Inferior parietal cortex (tissue), 1 donor: Measurements from ENCODE around the gene PXDN.
A peak's percentile ranks its signal among the peaks of the same experiment; 100 is the strongest.
"Not testable (repeated sequence)": the region's sequence is repeated elsewhere in the genome, so short reads cannot be mapped to it uniquely, and the experiment has no call there.

ENCODE experiments used
- DNase-seq: peaks from one replicate; pipeline ENCODE4 v3.0.0-alpha.2; 2016; ENCODE audit errors: extremely low spot score

Gene PXDN, protein sequence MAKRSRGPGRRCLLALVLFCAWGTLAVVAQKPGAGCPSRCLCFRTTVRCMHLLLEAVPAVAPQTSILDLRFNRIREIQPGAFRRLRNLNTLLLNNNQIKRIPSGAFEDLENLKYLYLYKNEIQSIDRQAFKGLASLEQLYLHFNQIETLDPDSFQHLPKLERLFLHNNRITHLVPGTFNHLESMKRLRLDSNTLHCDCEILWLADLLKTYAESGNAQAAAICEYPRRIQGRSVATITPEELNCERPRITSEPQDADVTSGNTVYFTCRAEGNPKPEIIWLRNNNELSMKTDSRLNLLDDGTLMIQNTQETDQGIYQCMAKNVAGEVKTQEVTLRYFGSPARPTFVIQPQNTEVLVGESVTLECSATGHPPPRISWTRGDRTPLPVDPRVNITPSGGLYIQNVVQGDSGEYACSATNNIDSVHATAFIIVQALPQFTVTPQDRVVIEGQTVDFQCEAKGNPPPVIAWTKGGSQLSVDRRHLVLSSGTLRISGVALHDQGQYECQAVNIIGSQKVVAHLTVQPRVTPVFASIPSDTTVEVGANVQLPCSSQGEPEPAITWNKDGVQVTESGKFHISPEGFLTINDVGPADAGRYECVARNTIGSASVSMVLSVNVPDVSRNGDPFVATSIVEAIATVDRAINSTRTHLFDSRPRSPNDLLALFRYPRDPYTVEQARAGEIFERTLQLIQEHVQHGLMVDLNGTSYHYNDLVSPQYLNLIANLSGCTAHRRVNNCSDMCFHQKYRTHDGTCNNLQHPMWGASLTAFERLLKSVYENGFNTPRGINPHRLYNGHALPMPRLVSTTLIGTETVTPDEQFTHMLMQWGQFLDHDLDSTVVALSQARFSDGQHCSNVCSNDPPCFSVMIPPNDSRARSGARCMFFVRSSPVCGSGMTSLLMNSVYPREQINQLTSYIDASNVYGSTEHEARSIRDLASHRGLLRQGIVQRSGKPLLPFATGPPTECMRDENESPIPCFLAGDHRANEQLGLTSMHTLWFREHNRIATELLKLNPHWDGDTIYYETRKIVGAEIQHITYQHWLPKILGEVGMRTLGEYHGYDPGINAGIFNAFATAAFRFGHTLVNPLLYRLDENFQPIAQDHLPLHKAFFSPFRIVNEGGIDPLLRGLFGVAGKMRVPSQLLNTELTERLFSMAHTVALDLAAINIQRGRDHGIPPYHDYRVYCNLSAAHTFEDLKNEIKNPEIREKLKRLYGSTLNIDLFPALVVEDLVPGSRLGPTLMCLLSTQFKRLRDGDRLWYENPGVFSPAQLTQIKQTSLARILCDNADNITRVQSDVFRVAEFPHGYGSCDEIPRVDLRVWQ (N-terminal part only)

DNA sequence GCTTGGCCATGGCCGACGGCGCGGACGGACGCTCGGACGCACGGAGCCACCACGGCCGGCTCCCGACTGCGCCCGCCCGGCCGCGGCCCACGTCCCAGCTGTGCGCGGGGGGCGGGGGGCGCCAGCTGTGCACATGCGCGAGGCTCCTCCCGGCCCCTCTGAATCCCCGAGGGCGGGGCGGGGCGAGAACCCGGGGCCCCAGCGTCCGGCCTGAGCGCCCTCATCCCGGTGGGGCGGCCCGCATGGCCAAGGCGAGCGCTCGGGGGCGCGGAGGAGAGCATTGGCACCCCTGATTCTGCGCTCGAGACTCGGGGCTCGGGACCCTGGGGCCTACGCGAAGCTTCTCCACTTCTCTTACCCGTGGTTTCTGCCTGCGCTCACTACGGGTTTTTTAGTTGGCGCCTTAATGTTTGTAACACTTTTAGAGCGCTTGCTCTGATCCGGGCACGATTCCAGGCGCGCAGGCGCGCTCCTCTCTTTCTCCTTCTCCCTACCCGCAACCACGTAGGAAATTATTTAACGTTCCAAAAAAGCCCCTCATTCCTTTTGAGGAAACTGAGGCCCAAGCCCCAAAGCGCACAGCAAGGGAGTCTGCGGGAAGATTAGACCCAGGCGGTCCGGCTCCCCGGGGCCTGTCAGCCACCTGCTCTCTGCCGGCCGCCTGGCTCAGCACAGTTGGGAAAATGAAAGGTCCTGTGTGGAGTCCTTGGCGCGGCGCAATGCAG is at the start of gene PXDN:
Gene PXDN, minus strand, starts transcription at position 70 of the 725 bp plus-strand sequence. Its CDS starts 60 bp downstream, at position 10.
- no peak for DNase-seq

DNA sequence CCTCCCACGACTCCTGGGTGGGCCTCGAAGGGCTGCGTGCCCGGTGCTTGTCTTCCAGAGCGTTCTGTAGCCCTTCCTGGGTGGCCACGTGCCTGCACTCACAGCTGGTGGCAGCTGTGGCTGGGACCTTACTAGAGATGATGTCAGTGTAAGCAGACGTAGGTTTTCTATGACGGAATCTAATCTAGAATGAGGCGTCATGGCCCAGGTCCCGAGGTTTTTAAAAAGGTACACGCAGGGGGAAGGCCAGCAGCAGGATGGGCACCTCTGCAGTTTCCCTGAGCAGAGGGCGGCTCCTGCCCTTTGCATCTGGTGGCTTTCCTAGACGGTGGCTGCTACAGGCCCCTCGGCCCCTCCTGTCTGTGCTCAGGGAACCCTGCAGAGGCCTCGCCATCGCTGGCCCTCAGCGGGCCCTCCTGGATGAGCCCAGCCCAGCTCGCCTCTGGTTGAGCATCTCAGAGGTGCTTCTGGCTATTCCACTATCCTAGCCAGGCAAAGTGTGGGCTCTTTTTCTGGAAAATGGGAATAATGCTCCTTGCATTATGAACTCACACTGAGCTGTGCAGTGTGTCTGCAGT is 49.6 kb upstream of the PXDN start:
- no peak for DNase-seq

DNA sequence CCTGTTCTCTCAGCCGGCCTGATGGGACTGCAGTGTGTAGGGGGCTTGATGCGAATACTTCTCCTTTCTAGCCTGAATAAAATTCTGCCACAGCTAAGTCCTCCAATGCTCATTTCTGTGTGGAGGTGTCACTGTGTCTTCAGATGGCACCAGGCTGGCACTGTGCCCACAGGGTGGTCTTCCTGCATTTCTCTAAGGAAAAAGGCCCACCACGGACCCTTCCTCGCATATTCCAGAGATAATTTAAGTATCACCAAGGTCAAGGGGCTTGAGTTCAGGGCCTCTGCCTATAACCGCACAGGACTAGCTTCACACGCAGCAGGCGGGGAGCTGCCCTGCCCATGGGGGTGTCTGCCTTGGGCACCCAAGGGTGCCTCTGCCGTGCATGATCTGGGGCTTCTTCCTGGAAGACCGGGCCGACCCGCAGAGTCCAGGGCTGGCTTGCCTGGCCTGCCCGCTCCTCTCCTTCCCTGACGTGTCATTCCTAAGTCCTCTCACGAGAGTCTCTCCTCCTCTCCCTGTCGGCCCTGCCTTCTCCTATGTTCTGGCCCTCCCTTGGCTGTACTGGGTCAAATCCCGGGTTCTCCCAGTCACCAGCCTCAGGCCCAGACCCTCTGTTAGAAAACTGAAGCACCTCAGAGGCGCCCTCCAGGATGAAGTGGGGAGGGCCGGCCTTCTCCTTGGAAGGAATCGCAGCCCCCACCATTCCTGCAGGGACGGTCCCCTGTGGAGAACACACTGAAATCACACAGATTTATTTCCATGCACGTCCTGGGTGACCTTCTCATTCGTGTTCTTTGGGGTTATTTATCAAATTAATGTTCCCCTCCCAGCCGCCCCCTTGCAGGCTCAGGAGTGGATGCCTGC is 48.9 kb upstream of the PXDN start:
- DNase-seq: no peak

DNA sequence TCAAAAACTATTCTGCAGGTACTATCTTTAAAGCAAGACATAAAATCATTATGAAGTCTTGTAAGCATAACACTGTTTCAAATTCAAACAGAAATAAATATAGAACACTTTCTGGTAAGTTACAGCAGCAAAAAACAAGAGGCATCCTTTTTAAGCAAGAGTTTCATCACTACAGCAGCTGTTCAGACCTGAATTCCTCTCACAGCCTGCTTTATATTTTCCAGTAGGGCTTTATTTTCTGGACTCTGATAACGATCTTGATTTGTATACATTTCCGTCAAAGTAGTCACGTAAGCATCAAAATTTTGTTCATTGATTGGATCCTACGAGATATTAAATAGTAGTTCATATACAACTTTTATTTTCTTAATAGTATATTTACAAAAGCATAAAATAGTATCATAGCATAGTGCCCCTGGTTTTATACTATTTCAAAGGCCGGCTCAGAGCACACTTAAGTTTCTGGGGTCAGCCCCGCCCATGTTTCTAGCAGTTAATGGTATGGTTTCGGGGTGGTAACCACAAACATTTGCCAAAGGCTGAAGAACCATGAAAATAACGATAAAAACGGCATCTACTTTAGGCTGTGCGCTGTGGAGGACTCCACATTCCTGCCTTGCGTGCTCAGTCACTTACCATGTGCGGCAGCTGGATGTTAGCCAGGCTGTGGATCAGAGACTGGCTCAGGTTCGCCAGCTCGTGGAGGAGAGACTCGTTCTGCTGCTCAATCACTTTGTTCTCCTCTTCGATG is 47.5 kb upstream of the PXDN start:
- DNase-seq: peak; percentile 16

DNA sequence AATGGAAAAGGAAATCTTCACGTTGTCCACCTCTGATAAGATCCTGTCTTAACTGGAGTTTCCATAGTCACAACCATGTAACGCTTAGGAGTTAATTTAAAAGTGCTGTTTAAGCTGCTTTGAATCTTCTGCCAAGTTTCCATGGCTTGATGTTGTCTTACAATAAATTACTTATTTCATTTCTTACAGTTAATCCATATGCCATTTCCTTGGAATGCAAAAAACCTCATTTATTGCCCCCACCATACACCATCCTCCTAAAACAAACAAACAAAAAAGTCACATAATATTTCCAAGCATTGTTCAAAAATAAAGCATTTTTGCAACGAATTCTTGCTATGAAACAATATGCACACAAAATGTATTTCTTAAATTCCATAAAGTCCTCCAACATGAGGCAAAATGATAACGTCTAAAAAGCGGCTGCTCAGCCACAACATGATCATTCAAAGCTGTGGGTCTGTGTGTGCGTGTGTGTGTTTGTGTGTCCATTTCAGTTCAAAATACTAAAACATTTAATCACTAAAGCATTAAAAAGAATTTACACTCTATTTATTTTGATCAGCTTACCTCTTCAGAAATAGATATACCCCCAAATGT is 46.8 kb upstream of the PXDN start:
- no peak for DNase-seq

DNA sequence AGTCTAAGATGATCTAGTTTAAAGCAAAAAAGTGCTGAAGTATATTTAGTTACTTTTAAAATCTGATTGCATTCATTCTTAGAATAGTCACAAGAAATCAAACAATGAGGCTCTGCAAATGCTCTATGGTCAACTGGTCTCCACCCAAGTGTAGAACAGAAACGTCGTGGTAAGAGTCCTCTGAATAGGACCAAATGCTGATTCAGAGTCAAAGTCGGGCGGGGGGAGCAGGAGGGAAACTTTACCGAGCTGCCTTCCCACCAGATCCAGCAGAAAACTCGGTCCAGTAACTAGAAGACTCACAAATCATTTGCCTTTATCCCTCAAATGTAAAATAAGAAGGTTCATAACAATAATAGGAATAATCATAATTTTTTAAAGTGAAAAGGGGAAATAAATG is 46.2 kb upstream of the PXDN start:
- DNase-seq: no peak

DNA sequence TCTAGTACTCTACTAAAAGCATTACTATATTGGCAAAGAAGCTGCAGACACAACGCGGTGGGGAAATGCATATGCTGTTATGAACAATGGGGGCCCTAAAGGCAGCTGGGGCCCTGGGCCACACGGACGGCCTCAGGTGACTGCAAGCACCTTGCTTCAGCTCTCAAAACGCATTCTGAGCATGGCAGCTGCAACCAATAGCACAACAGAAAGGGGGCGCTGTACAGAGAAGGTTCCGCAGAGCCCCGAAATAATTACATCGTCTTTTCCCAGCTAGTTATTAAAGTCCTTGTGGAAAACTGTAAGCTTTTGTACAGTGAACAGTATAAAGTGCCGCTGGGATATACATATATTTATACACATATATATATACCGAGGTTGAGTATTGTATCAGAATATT is 45.3 kb upstream of the PXDN start:
- no peak for DNase-seq

DNA sequence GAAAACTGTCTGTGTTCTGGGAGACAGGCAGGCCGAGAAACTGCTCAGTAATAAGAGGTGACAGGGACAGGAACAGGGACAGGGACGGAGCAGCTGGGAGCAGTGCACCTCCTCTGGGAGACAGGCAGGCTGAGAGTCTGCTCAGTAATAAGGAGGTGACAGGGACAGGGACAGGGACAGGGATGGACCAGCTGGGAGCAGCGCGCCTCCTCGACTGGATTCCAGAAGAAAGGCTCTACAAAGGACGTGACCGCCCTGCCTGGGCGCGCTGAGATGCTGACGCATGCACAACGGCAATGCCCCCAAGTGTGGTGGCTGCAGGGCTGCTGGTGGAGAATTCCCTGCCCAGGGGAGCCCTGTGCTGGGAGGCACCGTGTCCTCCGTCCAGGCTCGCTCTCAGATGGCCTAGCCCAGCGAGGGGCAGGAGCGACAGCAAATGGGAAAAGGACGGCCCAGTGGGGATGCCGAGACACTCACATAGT is 44.2 kb upstream of the PXDN start:
- DNase-seq: no peak

DNA sequence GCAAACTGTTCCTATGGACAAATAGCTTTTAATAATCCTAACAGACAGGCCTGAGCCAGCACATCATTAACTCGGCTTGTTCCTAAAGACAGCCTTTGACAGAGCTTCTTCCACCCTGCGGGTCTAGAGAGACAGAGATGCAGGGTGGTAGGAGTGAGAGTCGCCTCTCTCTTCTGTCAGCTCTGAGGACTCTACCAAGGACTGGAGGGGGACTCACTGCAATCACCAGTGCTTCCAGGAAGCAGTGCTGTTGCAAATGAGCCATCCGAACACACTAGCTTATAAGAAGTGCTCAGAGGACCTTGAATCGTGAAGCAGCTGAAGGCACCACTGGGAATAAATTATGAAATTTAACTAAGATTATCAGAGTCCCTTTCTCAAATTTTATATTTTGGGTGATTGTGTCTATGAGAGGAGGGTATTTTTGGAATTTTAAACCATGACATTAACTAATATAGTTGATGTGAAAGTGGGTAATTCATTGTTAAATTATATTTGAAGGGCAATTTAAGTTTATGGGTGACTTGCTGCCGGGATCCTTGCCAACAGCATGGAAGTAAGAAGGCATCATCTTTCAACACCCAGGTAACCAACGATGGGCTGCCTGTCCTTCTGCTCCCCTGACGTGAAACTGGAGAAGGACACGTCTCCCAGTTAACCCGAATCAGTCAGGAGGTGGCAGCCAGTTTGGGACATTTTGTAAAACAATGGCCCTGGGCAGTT is 43.6 kb upstream of the PXDN start:
- no peak for DNase-seq

DNA sequence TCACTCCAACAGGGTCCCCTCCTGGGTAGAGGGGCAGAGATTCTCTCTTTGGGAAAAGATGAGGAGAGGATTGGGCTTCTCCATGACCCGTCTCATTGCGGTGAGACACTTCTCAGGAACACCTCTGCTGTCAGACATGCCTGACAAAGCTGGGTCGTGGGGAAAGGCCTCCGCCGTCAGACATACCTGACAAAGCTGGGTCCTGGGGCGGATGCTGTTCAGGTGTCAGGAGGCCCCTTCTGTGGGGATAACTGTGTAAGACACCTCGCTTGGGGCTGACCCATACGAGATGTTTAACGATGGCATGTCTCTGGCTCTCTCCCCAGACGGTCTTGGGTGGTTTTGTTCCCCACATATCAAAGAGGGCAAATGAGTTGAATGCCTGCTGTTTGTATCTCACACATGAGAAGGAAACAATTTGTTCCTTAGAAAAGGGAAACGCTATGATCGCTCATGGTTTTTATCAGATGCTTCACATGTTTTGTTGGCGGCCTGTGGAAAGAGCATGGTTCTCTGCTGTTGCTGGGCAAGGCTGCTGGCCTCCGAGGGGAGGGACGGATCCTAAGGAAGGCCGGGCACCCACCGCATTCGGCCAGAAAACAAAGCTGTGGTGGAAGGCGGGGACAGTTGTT is 40.8 kb upstream of the PXDN start:
- no peak for DNase-seq

DNA sequence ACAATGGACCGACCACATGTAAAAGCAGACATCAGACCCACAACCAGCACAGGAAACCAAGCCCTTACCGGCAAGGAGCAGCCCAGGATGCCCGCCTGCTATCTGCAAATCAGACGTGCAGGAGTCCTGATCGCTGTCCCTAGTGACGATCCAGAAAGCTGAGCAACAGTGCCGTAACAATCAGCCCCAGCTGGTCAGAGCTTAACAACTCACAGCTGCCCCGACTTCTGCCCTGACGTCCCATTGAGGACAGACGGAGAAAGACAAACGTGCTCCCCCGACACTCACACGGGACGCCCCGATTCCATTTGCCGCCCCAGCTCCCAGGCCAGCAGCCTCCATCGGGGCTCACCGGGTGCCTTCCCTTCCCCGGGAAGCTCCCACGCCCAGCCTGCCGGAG is 39.8 kb upstream of the PXDN start:
- no peak for DNase-seq

DNA sequence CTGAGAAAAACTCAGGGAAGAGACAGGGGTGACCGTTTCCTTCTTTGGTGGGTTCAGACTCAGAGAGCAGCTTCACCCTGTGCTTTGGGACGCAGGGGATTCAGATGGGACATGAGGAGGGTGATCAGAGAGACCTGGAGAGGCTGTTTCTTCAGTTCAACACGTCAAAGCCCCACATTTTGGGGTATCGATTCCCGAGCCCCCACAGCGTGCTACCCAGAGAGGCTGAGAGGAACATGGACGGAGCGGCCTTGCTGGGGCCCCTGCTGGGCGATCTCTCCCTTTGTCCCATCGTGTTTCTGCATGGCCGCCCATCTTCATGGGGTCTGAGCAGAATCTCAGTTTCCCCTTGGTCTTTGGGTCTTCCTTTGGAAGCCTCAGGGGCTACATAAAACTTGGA is 38.2 kb upstream of the PXDN start:
- DNase-seq: no peak

DNA sequence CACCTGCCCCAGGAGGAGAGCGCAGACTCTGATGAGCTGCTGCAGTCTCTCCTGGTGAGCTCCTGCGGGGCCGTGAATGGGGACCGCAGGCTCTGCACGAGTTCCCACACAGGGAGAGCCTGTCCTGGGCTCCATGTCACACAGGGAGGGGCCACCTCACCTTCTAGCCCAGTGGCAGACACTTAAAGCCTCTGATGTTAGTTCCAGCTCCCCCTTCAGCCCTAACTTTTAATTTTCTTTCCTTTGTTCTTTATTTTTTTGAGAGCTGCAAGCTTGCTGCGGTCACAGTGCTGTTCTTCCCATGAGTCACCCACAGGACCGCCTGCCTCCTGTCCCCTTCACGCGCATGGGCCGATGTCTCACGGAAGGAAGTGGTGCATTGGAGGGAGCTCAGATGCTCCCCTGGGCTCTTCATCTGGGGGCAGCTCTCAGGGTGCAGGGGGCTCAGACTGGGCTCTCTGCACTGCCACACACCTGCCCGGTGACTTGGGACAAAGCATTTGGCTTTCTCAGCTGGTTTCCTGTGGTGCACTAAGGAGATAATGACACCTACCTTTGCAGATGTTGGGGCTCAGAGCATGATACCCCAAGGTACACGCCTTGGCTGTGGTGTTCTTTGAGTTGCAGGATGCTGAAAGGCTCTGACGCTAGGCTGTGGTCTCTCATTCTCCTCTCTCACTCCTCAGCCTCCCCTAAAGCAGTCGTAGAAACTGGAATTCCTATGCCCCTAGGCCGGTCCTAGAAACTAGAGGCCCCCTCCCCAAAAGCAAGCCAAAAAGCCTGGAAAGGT is 37.2 kb upstream of the PXDN start:
- DNase-seq: no peak

DNA sequence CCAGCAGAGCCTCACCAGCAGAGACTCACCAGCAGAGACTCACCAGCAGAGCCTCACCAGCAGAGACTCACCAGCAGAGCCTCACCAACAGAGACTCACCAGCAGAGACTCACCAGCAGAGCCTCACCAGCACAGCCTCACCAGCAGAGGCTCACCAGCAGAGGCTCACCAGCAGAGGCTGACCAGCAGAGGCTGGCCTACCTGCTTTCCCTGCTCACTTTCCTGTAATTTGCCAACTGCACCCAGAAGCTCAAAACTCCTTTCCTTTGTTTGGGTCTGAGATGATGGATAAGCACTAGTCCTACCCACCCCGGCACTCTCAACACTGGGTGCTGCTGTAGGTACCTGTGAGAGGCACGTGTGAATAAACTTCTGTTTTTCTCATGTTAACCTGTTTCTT is 36.4 kb upstream of the PXDN start:
- DNase-seq: no peak

DNA sequence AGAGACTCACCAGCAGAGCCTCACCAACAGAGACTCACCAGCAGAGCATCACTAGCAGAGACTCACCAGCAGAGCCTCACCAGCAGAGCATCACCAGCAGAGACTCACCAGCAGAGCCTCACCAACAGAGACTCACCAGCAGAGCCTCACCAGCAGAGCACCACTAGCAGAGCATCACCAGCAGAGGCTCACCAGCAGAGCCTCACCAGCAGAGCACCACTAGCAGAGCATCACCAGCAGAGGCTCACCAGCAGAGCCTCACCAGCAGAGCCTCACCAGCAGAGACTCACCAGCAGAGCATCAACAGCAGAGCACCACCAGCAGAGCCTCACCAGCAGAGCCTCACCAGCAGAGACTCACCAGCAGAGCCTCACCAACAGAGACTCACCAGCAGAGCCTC is 35.7 kb upstream of the PXDN start:
- DNase-seq: not testable (repeated sequence)

DNA sequence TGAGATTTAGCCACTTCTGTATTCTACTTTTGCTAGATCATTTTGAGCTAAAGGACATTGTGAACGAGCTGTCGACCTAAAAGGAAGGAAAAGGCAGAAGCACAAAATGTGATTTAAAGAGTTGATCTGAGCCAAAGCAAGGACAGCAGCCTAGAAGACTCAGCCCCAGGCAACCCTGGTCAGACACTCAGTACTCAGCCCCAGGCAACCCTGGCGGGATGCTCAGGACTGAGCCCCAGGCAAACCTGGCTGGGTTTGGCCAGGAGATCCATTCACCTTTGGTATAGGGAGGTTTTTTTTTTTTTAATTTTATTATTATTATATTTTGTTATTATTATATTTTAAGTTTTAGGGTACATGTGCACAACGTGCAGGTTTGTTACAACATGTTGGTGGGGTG is 34.3 kb upstream of the PXDN start:
- no peak for DNase-seq

DNA sequence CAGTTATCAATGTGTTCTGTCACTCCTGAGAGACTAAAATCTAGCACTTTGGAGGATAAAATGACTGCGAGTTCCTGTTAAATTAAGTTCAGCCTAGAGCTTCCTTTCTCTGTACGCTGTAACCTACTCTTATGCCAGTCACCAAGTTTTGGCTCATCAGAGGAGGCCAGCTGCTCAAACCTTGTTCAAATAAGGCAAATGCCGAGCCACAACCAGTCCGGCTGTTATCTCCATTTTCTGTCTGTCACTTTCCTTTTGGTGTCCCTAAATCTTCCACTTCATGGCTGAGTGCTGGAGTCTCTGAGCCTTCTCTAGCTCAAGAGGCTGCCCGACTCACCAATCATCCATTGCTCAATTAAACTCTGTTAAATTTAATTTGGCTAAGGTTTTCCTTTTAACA is 33.5 kb upstream of the PXDN start:
- DNase-seq: no peak
